Rectal smooth muscle tissue (tissue), 1 donor: ENCODE data around the gene NXPH3.

Experiments used
- H3K27ac ChIP-seq: one replicate; pipeline ENCODE4 v1.7.0; 2013; ENCODE audit warnings: low read depth, low read length, inconsistent platforms
- H3K27me3 ChIP-seq: one replicate; pipeline ENCODE4 v1.7.0; 2013; ENCODE audit warnings: low read length; ENCODE audit not compliant: control insufficient read depth, insufficient read depth
- H3K36me3 ChIP-seq: one replicate; pipeline ENCODE4 v1.7.0; 2013; ENCODE audit warnings: low read length; ENCODE audit not compliant: control insufficient read depth, insufficient read depth
- H3K4me1 ChIP-seq: one replicate; pipeline ENCODE4 v1.7.0; 2013; ENCODE audit warnings: low read length; ENCODE audit not compliant: control insufficient read depth, insufficient read depth
- H3K4me3 ChIP-seq: one replicate; pipeline ENCODE4 v1.7.0; 2013; ENCODE audit warnings: low read length
- H3K9ac ChIP-seq: one replicate; pipeline ENCODE4 v1.7.0; 2013; ENCODE audit warnings: low read length

Gene NXPH3

GRCh38 chr17:49592263-49592662, 16.6 kb downstream of the NXPH3 start:
- H3K4me1 ChIP-seq: no peaks in the 10 kb centered on the region
- H3K36me3 ChIP-seq: peaks cover 21% of the 10 kb centered on the region
- H3K27ac ChIP-seq: no peak overlapping the region
- H3K27me3 ChIP-seq: no peaks in the 10 kb centered on the region
- H3K4me3 ChIP-seq: no peak overlapping the region
- H3K9ac ChIP-seq: no peak overlapping the region

DNA sequence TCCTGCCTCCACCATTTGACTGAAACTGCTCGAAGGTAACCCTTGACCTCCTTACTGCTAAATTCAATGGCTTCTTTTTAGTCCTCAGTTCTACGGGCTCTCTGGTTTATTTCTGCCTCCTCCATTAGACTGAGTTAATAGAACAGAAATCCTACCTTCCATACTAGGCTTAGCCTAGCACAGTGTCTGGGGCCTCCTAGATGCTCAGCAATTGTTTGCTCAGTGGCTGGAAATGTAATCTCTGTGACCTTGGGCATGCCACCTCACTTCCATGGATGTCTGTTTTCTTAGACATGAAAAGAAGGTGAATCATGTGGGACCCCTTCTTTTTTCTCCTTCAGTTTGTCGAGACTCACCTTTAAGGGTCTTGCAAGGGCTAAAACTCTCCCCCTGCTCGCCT, 19.7 kb downstream of the NXPH3 start:
- peaks cover 34% of the 10 kb centered on the region for H3K36me3 ChIP-seq
- no peak overlapping the region for H3K27ac ChIP-seq
- H3K27me3 ChIP-seq: no peaks in the 10 kb centered on the region
- H3K9ac ChIP-seq: no peak overlapping the region
- peaks cover 6% of the 10 kb centered on the region for H3K4me1 ChIP-seq
- H3K4me3 ChIP-seq: no peak overlapping the region

- Histone ChIP-seq H3K27me3 (no peaks in the 10 kb centered on the region), H3K27ac (no peak overlapping the region), H3K4me3 (no peak overlapping the region), H3K9ac (no peak overlapping the region), H3K4me1 (peaks cover 6% of the 10 kb centered on the region), H3K36me3 (peaks cover 40% of the 10 kb centered on the region)
Measured at GRCh38 chr17:49595980-49596379, 20.3 kb downstream of the NXPH3 start.

DNA sequence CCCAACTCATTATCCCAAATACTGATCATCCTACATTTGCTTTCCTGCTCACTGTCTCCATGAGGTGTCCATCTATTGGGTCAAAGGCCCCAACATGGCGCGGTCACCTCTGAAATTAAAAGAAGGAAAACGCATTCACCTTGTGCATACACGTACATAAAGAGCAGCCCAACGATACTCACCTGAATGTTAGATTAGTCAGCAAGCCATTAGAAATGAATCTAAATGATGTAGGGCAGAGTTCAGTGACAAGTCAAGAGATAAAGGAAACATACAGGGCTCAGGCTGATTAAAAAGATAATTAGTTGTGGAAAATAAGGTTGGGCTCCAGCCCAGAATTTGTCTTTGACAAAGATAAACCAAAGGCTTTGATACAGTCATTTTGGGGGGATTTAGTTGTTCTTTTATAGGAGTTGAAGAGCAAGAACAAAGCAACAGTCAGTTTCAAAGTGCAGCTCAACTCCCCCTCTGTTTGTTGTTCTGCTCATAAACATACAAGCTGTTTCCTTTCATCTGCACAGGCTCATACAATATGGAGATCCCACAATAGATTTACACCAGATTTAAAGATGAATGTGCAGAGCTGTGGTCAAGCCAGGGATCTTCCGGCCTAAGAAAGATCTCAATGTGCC, 21.1 kb downstream of the NXPH3 start:
- H3K27me3 ChIP-seq: no peaks in the 10 kb centered on the region
- H3K4me1 ChIP-seq: peaks cover 7% of the 10 kb centered on the region
- no peak overlapping the region for H3K4me3 ChIP-seq
- H3K36me3 ChIP-seq: peaks cover 41% of the 10 kb centered on the region
- no peak overlapping the region for H3K27ac ChIP-seq
- H3K9ac ChIP-seq: no peak overlapping the region

GRCh38 chr17:49597436-49597835, 21.8 kb downstream of the NXPH3 start:
- Histone ChIP-seq H3K36me3 (peaks cover 43% of the 10 kb centered on the region), H3K4me1 (peaks cover 14% of the 10 kb centered on the region), H3K27me3 (no peaks in the 10 kb centered on the region), H3K9ac (no peak overlapping the region), H3K27ac (peak overlapping the region; percentile 49), H3K4me3 (no peak overlapping the region)

- no peak overlapping the region for H3K4me3 ChIP-seq
Measured at GRCh38 chr17:49597928-49598655, 22.4 kb downstream of the NXPH3 start.

DNA sequence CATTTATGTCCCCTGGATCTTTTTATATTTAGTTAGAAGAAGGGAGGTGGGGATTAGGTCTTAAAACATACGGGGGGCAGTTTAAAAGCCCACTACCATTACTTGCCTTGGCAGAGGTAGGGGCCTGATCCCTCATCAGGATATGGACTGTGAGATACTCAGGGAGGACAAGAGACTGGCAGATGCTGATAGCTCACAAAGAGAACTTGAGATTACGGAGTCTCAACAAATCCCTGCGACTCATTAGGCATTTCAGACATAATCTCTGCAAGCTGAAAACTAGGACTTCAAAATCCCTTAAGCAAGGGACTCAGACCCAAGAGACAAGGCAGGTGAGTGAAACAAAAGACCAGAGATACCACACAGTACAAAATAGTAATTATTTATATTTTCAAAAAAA, 23.2 kb downstream of the NXPH3 start:
- Histone ChIP-seq H3K36me3 (peaks cover 41% of the 10 kb centered on the region), H3K4me3 (no peak overlapping the region), H3K4me1 (peaks cover 20% of the 10 kb centered on the region), H3K27me3 (no peaks in the 10 kb centered on the region), H3K27ac (no peak overlapping the region), H3K9ac (no peak overlapping the region)

More at GRCh38 chr17:49597928-49598655, 22.4 kb downstream of the NXPH3 start:
- Histone ChIP-seq H3K9ac (no peak overlapping the region), H3K27ac (peak overlapping the region; percentile 49), H3K36me3 (peaks cover 42% of the 10 kb centered on the region), H3K4me1 (peaks cover 20% of the 10 kb centered on the region), H3K27me3 (no peaks in the 10 kb centered on the region)

- no peaks in the 10 kb centered on the region for H3K27me3 ChIP-seq
- H3K36me3 ChIP-seq: peaks cover 46% of the 10 kb centered on the region
- H3K27ac ChIP-seq: no peak overlapping the region
- peaks cover 20% of the 10 kb centered on the region for H3K4me1 ChIP-seq
- H3K9ac ChIP-seq: no peak overlapping the region
- H3K4me3 ChIP-seq: no peak overlapping the region
Measured at GRCh38 chr17:49600949-49601348, 25.3 kb downstream of the NXPH3 start.

DNA sequence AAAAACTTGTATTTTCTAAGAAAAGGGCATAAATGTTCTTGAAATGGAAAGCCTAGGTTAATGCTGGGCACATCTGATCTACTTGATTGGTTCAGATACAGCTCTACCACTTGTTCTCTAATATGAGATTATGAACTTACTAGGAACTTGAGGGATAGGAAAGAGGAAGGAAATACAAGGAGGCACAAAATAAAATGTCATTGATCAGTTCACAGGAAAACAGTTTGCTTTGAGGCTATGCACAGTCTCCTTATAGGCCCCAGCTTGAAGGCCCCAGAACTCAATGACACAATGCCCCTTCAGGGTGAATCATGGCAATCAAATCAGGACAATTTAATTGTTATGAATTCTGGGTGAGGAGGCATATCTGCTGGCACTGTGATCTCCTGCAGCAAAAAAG, 27.1 kb downstream of the NXPH3 start:
- Histone ChIP-seq H3K4me3 (no peak overlapping the region), H3K36me3 (peaks cover 32% of the 10 kb centered on the region), H3K9ac (no peak overlapping the region), H3K4me1 (peaks cover 16% of the 10 kb centered on the region), H3K27ac (peak overlapping the region; percentile 62), H3K27me3 (no peaks in the 10 kb centered on the region)

DNA sequence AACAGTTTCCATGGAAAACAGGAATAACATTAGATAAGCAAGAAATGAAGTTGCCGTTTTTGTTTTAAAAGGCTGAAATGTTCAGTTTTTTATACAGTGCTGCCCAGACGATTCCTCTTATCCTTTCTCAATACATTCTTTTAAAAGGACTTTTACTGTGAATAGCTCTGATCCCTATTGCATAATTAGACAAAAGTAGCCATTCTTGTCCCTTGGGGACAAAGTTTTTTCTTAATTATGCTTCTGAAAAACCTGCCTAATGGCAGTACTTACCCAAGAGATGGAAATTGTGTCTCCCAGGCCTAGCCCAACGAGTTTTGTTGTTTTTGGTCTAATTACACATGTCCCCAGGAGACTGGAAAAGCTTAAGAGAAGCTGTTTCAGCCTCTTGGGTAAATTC, 27.6 kb downstream of the NXPH3 start:
- H3K9ac ChIP-seq: no peak overlapping the region
- H3K4me3 ChIP-seq: no peak overlapping the region
- H3K36me3 ChIP-seq: peaks cover 32% of the 10 kb centered on the region
- no peaks in the 10 kb centered on the region for H3K27me3 ChIP-seq
- H3K4me1 ChIP-seq: peaks cover 14% of the 10 kb centered on the region
- H3K27ac ChIP-seq: peak overlapping the region; percentile 27

GRCh38 chr17:49603720-49604119, 28.0 kb downstream of the NXPH3 start:
- H3K27ac ChIP-seq: peak overlapping the region; percentile 27
- H3K4me1 ChIP-seq: peaks cover 14% of the 10 kb centered on the region
- H3K27me3 ChIP-seq: no peaks in the 10 kb centered on the region
- H3K36me3 ChIP-seq: peaks cover 34% of the 10 kb centered on the region
- no peak overlapping the region for H3K9ac ChIP-seq
- H3K4me3 ChIP-seq: no peak overlapping the region

DNA sequence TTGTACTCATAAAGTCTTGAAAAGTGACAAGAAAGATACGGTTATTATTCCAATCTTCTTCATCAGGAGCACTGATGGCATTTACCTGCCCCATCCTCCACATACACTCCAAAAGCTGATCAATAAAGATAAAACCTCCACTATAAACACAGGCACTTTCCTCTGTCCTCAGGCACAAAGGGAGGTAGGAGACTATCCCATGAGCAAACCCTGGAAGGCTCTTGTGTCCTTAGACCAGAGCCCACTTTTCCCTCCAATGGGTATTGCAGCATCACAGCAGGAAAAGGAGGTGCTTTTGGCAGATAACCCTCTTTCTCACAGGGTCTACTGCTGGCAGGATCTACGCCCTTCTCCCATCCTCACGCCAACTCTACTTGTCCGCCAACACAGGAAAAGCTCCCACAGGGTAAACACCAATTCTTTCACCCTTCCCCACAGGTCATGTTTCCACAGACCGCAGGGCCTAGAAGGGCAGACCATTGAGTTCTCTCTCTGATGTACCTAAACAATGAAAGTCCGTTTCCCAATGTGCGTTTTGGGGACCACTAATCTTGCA, 28.7 kb downstream of the NXPH3 start:
- Histone ChIP-seq H3K27me3 (no peaks in the 10 kb centered on the region), H3K27ac (no peak overlapping the region), H3K36me3 (peaks cover 37% of the 10 kb centered on the region), H3K4me3 (no peak overlapping the region), H3K9ac (no peak overlapping the region), H3K4me1 (peaks cover 14% of the 10 kb centered on the region)
